A673 (cell line): Measurements from ENCODE around the gene PYGO2. TPM values are rescaled to one million over a fixed set of nuclear protein-coding genes. Genes with fewer than 3 reads are reported as not detected.
"Not testable (repeated sequence)": the region's sequence is repeated elsewhere in the genome, so short reads cannot be mapped to it uniquely, and the experiment has no call there.

Experiments
- BruUV-seq: library from RNA; stranded (reverse); fragments of 400-500 nt; replicated peaks from 2 replicates; lab custom pipeline; 2021; lab: Mats Ljungman, UMichigan
- CTCF ChIA-PET: fragments of 300-600 bp; sonication (Branson Sonifier 250); formaldehyde crosslinking; loops from one replicate; lab custom pipeline; 2022; ENCODE audit warnings: antibody characterized with exemption; lab: Charles Lee
- POLR2A ChIA-PET: fragments of 300-600 bp; sonication (Branson Sonifier 250); formaldehyde crosslinking; loops from one replicate; lab custom pipeline; 2022; ENCODE audit warnings: antibody characterized with exemption; ENCODE audit not compliant: low non-redundant PET; lab: Charles Lee
- DNase-seq: peaks from one replicate; pipeline ENCODE4 v3.0.0-alpha.2; 2015; ENCODE audit warnings: low spot score
- H3K27ac ChIP-seq: fragments of 200-600 bp; sonication (generic); 2 replicates; pipeline ENCODE4 v1.5.1; 2016; ENCODE audit warnings: mixed run types, low read depth, mild to moderate bottlenecking, mixed read lengths, antibody characterized with exemption, low read length; ENCODE audit not compliant: poor library complexity, severe bottlenecking
- H3K27me3 ChIP-seq: fragments of 200-600 bp; sonication (generic); replicated peaks from 2 replicates; pipeline ENCODE4 v1.6.1; 2017; ENCODE audit warnings: mixed run types, low read depth, mild to moderate bottlenecking, mixed read lengths, antibody characterized with exemption, low read length; ENCODE audit not compliant: insufficient read depth, poor library complexity
- H3K36me3 ChIP-seq: fragments of 200-600 bp; sonication (generic); 2 replicates; pipeline ENCODE4 v1.6.1; 2016; ENCODE audit warnings: mixed run types, mild to moderate bottlenecking, mixed read lengths, antibody characterized with exemption, low read length; ENCODE audit not compliant: insufficient read depth, poor library complexity, severe bottlenecking
- H3K4me1 ChIP-seq: fragments of 200-600 bp; sonication (generic); 2 replicates; pipeline ENCODE4 v1.6.1; 2017; ENCODE audit warnings: mixed run types, mild to moderate bottlenecking, mixed read lengths, antibody characterized with exemption, low read length; ENCODE audit not compliant: insufficient read depth, poor library complexity, severe bottlenecking
- H3K4me3 ChIP-seq: fragments of 200-600 bp; sonication (generic); 2 replicates; pipeline ENCODE4 v1.5.1; 2016; ENCODE audit warnings: low read depth, mixed run types, mild to moderate bottlenecking, mixed read lengths, low read length; ENCODE audit not compliant: poor library complexity, severe bottlenecking
- H3K9me3 ChIP-seq: fragments of 200-600 bp; sonication (generic); 2 replicates; pipeline ENCODE4 v1.6.1; 2016; ENCODE audit warnings: mixed run types, low read depth, mild to moderate bottlenecking, mixed read lengths, antibody characterized with exemption, low read length; ENCODE audit not compliant: poor library complexity, severe bottlenecking
- EZH2 ChIP-seq: fragments of 200-600 bp; sonication (generic); IDR thresholded peaks from 2 replicates; pipeline ENCODE4 v1.6.1; 2017; ENCODE audit warnings: borderline replicate concordance, low read depth, mild to moderate bottlenecking, mixed read lengths, antibody characterized with exemption, low read length; ENCODE audit not compliant: poor library complexity, severe bottlenecking
- intact Hi-C: fragments of 100-400 bp; cut with micrococcal nuclease; formaldehyde crosslinking; loops from one replicate; pipeline ENCODE4 v1.10.0; 2022; ENCODE audit not compliant: unreplicated experiment
- microRNA-seq: library from miRNA; unstranded; fragments of <30 nt; microRNA quantifications from one replicate; pipeline ENCODE4 v1.2.0, GENCODE V29; 2021
- total RNA-seq: library from RNA; stranded (reverse); gene quantifications from 2 replicates; pipeline ENCODE4 v1.2.3, GENCODE V29; 2021
- TF ChIP-seq, protein P1 (sequence below): fragments of 300-800, 200-600 bp; sonication (generic); conservative IDR thresholded peaks from 2 replicates; pipeline ENCODE4 v1.5.1; 2017; ENCODE audit warnings: low read depth, mild to moderate bottlenecking, antibody characterized with exemption, low read length, moderate library complexity, mixed read lengths

The PYGO2 gene
- total RNA-seq, 1 experiment from 2014 or later, result 48.5 TPM

DNA sequence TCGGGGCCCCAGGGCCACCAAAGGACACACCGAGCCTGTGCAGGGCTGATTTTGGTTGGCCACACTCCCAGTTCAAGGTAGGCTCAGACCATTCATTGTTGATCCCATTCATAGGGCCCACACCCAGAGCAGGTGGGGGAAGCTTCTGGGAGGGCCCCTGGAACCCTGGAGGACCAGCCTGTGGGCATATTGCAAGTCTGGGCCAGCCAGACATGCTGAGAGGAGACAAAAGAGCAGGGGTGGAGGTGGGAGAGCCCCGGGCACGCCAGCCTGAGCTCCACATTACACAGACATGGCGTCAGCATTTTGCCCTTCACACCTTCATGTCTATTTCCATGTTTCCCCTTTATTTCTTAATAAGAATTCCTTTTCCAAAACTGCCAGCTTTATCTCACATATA is 50.7 kb downstream of the PYGO2 start:
- no peaks in the 10 kb centered on the region for H3K27me3 ChIP-seq
- ChIA-PET CTCF (no interaction called here), POLR2A (no interaction called here)
- H3K4me3 ChIP-seq, result no peak overlapping the region
- BruUV-seq, result no TSS peak
- intact Hi-C loops, result no loop called here
- TF ChIP-seq, protein P1, sequence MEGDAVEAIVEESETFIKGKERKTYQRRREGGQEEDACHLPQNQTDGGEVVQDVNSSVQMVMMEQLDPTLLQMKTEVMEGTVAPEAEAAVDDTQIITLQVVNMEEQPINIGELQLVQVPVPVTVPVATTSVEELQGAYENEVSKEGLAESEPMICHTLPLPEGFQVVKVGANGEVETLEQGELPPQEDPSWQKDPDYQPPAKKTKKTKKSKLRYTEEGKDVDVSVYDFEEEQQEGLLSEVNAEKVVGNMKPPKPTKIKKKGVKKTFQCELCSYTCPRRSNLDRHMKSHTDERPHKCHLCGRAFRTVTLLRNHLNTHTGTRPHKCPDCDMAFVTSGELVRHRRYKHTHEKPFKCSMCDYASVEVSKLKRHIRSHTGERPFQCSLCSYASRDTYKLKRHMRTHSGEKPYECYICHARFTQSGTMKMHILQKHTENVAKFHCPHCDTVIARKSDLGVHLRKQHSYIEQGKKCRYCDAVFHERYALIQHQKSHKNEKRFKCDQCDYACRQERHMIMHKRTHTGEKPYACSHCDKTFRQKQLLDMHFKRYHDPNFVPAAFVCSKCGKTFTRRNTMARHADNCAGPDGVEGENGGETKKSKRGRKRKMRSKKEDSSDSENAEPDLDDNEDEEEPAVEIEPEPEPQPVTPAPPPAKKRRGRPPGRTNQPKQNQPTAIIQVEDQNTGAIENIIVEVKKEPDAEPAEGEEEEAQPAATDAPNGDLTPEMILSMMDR, result no peak
- TF ChIP-seq EZH2, result no peak
- DNase-seq, result no peak
- H3K27ac ChIP-seq, result no peak overlapping the region
- H3K9me3 ChIP-seq, result no peaks in the 10 kb centered on the region
- no peaks in the 10 kb centered on the region for H3K36me3 ChIP-seq
- H3K4me1 ChIP-seq, result no peaks in the 10 kb centered on the region

DNA sequence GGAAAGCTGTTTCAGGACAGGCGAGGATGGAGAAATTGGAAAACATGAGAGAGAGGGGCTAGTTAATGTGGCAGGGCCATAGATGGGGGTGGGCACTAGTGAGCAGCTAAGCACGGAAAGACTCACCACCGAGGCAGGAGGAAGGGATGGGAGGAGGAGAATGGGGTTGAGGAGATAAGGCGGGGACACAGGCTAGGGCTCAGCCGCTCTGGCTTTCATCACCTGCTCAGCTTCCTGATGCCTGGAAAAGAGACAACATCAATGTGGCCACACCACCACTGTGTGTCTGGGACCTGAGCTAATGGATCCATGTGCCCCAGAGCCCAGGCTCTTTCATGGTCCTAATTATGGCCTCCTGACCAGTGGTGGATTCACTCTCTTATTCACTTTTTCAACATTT is 52.6 kb downstream of the PYGO2 start:
- no peak overlapping the region for H3K4me3 ChIP-seq
- TF ChIP-seq, protein P1, result no peak
- TF ChIP-seq EZH2, result no peak
- H3K9me3 ChIP-seq, result no peaks in the 10 kb centered on the region
- ChIA-PET CTCF (no interaction called here), POLR2A (no interaction called here)
- no peaks in the 10 kb centered on the region for H3K4me1 ChIP-seq
- no peak for DNase-seq
- intact Hi-C loops, result no loop called here
- H3K27me3 ChIP-seq, result no peaks in the 10 kb centered on the region
- no peaks in the 10 kb centered on the region for H3K36me3 ChIP-seq
- BruUV-seq, result no TSS peak
- H3K27ac ChIP-seq, result no peak overlapping the region

DNA sequence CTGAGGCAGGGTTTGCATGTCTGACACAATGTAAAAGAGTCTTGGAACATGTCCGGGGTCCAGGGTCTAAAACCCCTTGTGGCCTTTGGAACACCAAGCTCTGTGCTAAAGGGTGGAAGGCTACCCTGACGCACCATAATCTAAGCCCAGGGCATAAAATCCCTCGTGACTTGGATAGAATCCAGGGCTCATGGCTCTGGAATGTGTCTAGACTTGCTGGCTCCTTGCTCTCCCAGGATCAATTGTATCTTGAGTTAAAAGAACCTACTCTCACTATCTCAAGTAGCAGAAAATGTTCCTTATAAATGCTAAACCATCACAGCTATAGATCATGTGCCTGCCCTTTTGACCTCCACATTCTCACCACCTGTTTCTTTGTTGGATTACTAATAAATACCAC is 53.5 kb downstream of the PYGO2 start:
- CTCF ChIA-PET, intact Hi-C loops, H3K9me3 ChIP-seq: not testable (repeated sequence)

More for the DNA sequence above, 53.5 kb downstream of the PYGO2 start:
- DNase-seq, H3K27me3 ChIP-seq, H3K27ac ChIP-seq, POLR2A ChIA-PET, BruUV-seq, H3K4me1 ChIP-seq, H3K36me3 ChIP-seq, H3K4me3 ChIP-seq: not testable (repeated sequence)

Small RNA genes within 50 kb of the gene (microRNA-seq; reads per million reads assigned to microRNA genes)
- not detected for gene MIR4258

Other genes starting within 250 kb of the PYGO2 start
- 0.73 and 1.5 TPM in 2 replicates for gene KCNN3, start 91.5 kb downstream of the PYGO2 start, total RNA-seq
- 30.8 and 34.4 TPM in 2 replicates for gene PMVK, start 25.1 kb downstream of the PYGO2 start, total RNA-seq
- 12.7 and 20.8 TPM in 2 replicates for gene PBXIP1, start 5.7 kb downstream of the PYGO2 start, total RNA-seq
- gene SHC1, start 9.0 kb upstream of the PYGO2 start, total RNA-seq, result 201 and 204 TPM in 2 replicates
- 291 and 295 TPM in 2 replicates for gene CKS1B, start 12.9 kb upstream of the PYGO2 start, total RNA-seq
- 82.4 and 84.2 TPM in 2 replicates for gene FLAD1, start 21.6 kb upstream of the PYGO2 start, total RNA-seq
- 1.4 and 1.7 TPM in 2 replicates for gene LENEP, start 31.8 kb upstream of the PYGO2 start, total RNA-seq
- gene ZBTB7B, start 41.0 kb upstream of the PYGO2 start, total RNA-seq, result 19.2 and 21.8 TPM in 2 replicates
- gene DCST2, start 72.0 kb upstream of the PYGO2 start, total RNA-seq, result 0.21 TPM in 1 of 2 replicates, not detected in the other
- gene DCST1, start 72.0 kb upstream of the PYGO2 start, total RNA-seq, result not detected in 2 replicates
- gene ADAM15, start 89.5 kb upstream of the PYGO2 start, total RNA-seq, result 36.3 and 48.5 TPM in 2 replicates
- 17.0 and 18.8 TPM in 2 replicates for gene EFNA4, start 102.0 kb upstream of the PYGO2 start, total RNA-seq
- gene EFNA3, start 117.1 kb upstream of the PYGO2 start, total RNA-seq, result 5.8 and 8.9 TPM in 2 replicates
- gene EFNA1, start 166.1 kb upstream of the PYGO2 start, total RNA-seq, result 0.90 and 1.0 TPM in 2 replicates
- gene SLC50A1, start 174.1 kb upstream of the PYGO2 start, total RNA-seq, result 30.3 and 33.8 TPM in 2 replicates
- gene DPM3, start 178.7 kb upstream of the PYGO2 start, total RNA-seq, result 34.0 and 37.4 TPM in 2 replicates
- gene KRTCAP2, start 211.5 kb upstream of the PYGO2 start, total RNA-seq, result 162 and 179 TPM in 2 replicates
- 5.1 and 6.2 TPM in 2 replicates for gene TRIM46, start 212.1 kb upstream of the PYGO2 start, total RNA-seq
- 23.2 and 29.7 TPM in 2 replicates for gene THBS3, start 246.1 kb upstream of the PYGO2 start, total RNA-seq
- 65.2 and 75.9 TPM in 2 replicates for gene MTX1, start 246.9 kb upstream of the PYGO2 start, total RNA-seq